Chondrocyte (in vitro differentiated cells): ENCODE data around the gene IGFBP7. TPM values are rescaled to one million over a fixed set of nuclear protein-coding genes. Genes with fewer than 3 reads are reported as not detected.
A peak's percentile ranks its signal among the peaks of the same experiment; 100 is the strongest.

ENCODE experiments used
- DNase-seq: peaks from one replicate; pipeline ENCODE4 v3.0.0; 2021; ENCODE audit warnings: mixed read lengths, low spot score
- H3K27ac Mint-ChIP-seq: one replicate; pipeline ENCODE4 v1.8.0; 2021; ENCODE audit warnings: mild to moderate bottlenecking, moderate library complexity, mixed read lengths; ENCODE audit not compliant: unreplicated experiment
- H3K27me3 Mint-ChIP-seq: 2 replicates; pipeline ENCODE4 v1.8.0; 2021; ENCODE audit warnings: low read depth, mixed read lengths
- H3K36me3 Mint-ChIP-seq: 2 replicates; pipeline ENCODE4 v1.8.0; 2021; ENCODE audit warnings: low read depth, mixed read lengths
- H3K4me1 Mint-ChIP-seq: 2 replicates; pipeline ENCODE4 v1.8.0; 2021; ENCODE audit warnings: low read depth, mild to moderate bottlenecking, mixed read lengths
- H3K4me3 Mint-ChIP-seq: one replicate; pipeline ENCODE4 v1.8.0; 2021; ENCODE audit warnings: mild to moderate bottlenecking, moderate library complexity, mixed read lengths; ENCODE audit not compliant: unreplicated experiment
- H3K9me3 Mint-ChIP-seq: 2 replicates; pipeline ENCODE4 v1.8.0; 2021; ENCODE audit warnings: low read depth, mixed read lengths
- total RNA-seq: library from RNA; stranded (reverse); gene quantifications from 3 replicates; pipeline ENCODE4 v1.2.1, GENCODE V29; 2021
- TF ChIP-seq, protein P1 (sequence below): fragments of 200-600 bp; sonication (generic); IDR thresholded peaks from 2 replicates; pipeline ENCODE4 v1.5.0; 2021; ENCODE audit warnings: antibody characterized with exemption, mild to moderate bottlenecking, moderate library complexity

The IGFBP7 gene
- total RNA-seq, 1 donor from 2014 or later = 5,125 TPM

DNA sequence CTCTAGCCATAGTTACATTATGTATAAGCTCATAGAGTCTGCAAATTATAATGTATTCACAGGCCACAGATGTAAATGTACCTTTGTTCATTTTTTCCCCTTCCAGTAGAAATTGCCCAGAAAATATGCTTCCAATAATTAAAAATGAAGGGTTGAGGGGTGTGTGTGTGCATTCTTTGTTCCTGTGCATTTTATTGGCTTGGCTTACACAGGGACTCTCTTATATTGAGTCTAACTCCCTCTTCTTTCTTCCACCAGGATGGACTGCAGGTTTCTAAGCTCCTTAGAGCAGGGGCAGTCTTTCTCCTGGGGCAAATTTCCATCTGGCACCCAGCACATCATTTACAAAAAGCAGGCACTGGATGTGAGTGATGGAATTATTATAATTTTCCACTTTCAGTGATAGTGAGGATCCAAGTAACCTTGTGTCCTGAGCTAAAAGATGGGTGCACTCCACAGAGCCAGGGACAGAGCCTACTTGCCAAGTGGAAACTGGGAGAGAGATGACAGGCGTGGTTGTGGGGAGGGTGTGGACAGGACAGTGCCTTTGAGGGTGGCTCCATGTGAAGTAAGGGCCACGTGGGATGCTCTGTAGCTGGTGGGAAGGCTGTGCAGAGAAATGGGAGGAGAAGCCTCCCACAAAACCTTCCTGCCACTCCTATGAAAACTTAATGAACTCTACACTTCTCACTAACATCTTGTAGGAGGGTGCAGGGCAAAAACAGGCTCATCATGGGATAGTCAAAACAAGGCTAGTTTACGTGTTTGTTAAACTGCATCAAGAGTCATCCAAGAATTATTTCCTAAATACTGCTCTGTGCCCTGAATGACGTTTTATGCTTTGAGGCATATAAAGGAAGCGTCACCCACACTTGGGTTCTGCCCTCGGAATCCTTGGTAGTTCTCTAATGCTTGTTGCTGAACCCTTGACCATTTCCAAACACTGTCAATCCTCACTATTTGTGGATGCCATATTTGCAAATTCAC is 16.0 kb downstream of the IGFBP7 start:
- Mint-ChIP-seq H3K4me3 (no peak overlapping the region), H3K27me3 (no peaks in the 10 kb centered on the region), H3K27ac (peak overlapping the region; percentile 85), H3K9me3 (no peaks in the 10 kb centered on the region), H3K36me3 (peaks cover 53% of the 10 kb centered on the region), H3K4me1 (peaks cover 96% of the 10 kb centered on the region)
- TF ChIP-seq, protein P1, sequence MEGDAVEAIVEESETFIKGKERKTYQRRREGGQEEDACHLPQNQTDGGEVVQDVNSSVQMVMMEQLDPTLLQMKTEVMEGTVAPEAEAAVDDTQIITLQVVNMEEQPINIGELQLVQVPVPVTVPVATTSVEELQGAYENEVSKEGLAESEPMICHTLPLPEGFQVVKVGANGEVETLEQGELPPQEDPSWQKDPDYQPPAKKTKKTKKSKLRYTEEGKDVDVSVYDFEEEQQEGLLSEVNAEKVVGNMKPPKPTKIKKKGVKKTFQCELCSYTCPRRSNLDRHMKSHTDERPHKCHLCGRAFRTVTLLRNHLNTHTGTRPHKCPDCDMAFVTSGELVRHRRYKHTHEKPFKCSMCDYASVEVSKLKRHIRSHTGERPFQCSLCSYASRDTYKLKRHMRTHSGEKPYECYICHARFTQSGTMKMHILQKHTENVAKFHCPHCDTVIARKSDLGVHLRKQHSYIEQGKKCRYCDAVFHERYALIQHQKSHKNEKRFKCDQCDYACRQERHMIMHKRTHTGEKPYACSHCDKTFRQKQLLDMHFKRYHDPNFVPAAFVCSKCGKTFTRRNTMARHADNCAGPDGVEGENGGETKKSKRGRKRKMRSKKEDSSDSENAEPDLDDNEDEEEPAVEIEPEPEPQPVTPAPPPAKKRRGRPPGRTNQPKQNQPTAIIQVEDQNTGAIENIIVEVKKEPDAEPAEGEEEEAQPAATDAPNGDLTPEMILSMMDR = no peak
- DNase-seq = no peak

DNA sequence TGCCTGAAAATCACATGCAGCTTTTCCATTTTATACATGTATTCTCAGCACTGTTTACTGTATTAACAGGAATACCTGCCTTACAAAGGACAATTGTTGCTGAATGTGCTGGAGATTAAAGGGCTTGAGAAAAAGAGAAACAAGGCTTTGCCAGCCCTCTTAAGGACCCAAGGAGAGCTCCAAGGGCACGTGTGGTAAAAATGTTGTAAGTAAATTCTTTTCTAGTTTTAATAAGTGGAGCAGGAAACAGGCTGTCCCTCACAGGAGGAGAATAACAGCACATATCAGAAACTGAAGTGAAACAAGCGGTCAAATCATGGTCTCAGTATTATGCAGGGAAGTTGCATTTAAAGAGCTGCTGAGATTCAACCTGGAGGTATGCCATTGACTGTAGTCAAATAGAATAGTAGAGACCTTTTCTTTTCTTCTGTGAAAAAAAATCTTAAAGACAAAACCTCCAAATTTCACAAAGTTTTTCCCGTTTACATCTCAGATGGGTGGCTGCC is 18.5 kb downstream of the IGFBP7 start:
- Mint-ChIP-seq H3K36me3 (peaks cover 54% of the 10 kb centered on the region), H3K9me3 (no peaks in the 10 kb centered on the region), H3K4me3 (no peak overlapping the region), H3K27ac (peak overlapping the region; percentile 85), H3K4me1 (peaks cover 93% of the 10 kb centered on the region), H3K27me3 (no peaks in the 10 kb centered on the region)
- TF ChIP-seq, protein P1 = no peak
- DNase-seq = no peak

DNA sequence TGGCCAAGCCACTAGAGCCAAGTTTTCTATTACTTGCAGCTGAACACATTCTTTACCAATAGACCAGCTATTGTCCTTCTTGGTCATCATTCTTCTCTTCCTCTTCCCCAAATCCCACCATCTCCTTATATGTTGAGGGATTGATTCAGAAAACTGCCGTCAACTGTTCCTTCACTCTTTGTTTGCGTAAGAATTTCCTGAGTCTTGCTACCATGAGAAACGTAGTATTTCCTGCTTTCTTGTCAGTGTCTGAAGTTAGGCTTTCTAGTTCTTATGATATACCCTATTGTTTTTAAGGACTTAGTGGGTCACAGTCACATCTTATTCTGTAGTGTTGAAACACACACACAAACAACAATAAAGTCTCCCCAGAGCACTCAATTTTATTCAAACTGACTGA is 20.1 kb downstream of the IGFBP7 start:
- no peak for DNase-seq
- Mint-ChIP-seq H3K36me3 (peaks cover 56% of the 10 kb centered on the region), H3K4me3 (no peak overlapping the region), H3K9me3 (peaks cover 3% of the 10 kb centered on the region), H3K4me1 (peaks cover 92% of the 10 kb centered on the region), H3K27me3 (no peaks in the 10 kb centered on the region), H3K27ac (peak overlapping the region; percentile 85)
- TF ChIP-seq, protein P1 = no peak

DNA sequence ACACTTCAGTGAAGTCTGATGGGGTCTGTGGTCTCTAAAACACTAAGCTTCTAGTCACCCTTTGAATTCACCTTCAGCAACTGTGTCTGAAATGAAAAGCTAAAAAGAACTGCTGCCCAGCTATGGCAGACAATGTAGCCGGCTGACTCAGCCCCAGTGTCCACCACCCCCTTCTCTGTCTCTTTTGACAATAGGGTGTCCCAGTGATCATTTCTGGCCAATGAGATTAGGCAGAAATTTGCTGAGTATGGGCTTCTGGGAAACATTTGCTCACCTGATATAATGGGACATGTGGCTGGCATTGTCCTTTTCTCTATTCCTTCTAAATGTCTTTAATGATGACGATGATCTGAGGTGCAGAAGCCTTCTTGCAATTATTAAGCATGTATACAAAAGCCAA is 20.6 kb downstream of the IGFBP7 start:
- TF ChIP-seq, protein P1 = no peak
- peaks cover 4% of the 10 kb centered on the region for H3K9me3 Mint-ChIP-seq
- no peak overlapping the region for H3K4me3 Mint-ChIP-seq
- H3K36me3 Mint-ChIP-seq = peaks cover 58% of the 10 kb centered on the region
- no peak for DNase-seq
- H3K4me1 Mint-ChIP-seq = peaks cover 92% of the 10 kb centered on the region
- H3K27ac Mint-ChIP-seq = peak overlapping the region; percentile 85
- no peaks in the 10 kb centered on the region for H3K27me3 Mint-ChIP-seq

DNA sequence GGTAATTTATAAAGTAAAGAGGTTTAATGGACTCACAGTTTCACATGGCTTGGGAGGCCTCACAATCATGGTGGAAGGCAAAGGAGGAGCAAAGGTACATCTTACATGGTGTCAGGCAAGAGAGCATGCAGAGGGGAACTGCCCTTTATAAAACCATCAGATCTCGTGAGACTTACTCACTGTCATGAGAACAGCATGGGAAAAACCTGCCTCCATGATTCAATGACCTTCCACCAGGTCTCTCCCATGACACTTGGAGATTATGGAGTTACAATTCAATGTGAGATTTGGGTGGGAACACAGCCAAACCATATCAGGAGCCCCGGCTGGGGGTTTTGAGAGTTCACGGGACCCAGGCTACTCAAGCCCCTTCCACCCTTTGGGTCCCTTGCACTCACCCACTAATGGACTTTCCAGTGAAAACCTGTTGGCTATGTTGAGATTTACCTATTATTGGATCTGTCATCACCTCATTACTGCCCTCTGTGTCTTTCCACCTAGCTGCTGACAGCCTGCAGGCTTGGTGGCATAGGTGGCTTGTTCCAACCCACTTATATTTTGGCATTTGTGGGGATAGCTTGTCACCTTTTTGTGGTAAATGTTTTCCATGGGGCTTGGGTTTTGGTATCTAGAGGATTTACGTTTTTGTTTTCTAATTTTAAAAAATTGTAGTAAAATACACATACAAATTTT is 24.0 kb downstream of the IGFBP7 start:
- H3K4me1 Mint-ChIP-seq = peaks cover 94% of the 10 kb centered on the region
- no peaks in the 10 kb centered on the region for H3K27me3 Mint-ChIP-seq
- TF ChIP-seq, protein P1 = no peak
- no peak for DNase-seq
- no peak overlapping the region for H3K4me3 Mint-ChIP-seq
- peaks cover 62% of the 10 kb centered on the region for H3K36me3 Mint-ChIP-seq
- peak overlapping the region; percentile 93 for H3K27ac Mint-ChIP-seq
- peaks cover 4% of the 10 kb centered on the region for H3K9me3 Mint-ChIP-seq
